H1 (cell line): Measurements from ENCODE around the gene NKX6-1. TPM values are rescaled to one million over a fixed set of nuclear protein-coding genes. Genes with fewer than 3 reads are reported as not detected.

Experiments
- CTCF ChIA-PET: fragments of 300-600 bp; sonication (Branson Sonifier 250); formaldehyde crosslinking; loops from one replicate; lab custom pipeline; 2021; ENCODE audit not compliant: partially characterized antibody; lab: Charles Lee
- POLR2A ChIA-PET: fragments of 300-600 bp; sonication (Branson Sonifier 250); formaldehyde crosslinking; loops from one replicate; lab custom pipeline; 2021; ENCODE audit warnings: inconsistent platforms; ENCODE audit not compliant: partially characterized antibody; lab: Charles Lee
- DNase-seq, 2 experiments: peaks; one replicate each; pipeline versions ENCODE4 v3.0.0 to v3.0.0-alpha.2; 2010 to 2022; ENCODE audit warnings: low spot score in 2 of 2, low read depth in 1 of 2, mixed read lengths in 1 of 2
- FAIRE-seq: peaks from 2 replicates; lab custom pipeline; 2011; peaks lifted over from hg19 to GRCh38; lab: Jason Lieb, UNC
- H2AFZ ChIP-seq: 2 replicates; pipeline ENCODE4 v1.8.1; 2012; ENCODE audit warnings: low read length, inconsistent platforms
- H2AK5ac ChIP-seq: 2 replicates; pipeline ENCODE4 v1.6.1; 2013; ENCODE audit warnings: low read depth, low read length
- H2BK120ac ChIP-seq: replicated peaks from 2 replicates; pipeline ENCODE3; 2013; ENCODE audit warnings: low read depth, low read length, inconsistent platforms
- H2BK12ac ChIP-seq: 2 replicates; pipeline ENCODE4 v1.6.1; 2013; ENCODE audit warnings: low read depth, low read length
- H2BK15ac ChIP-seq: 2 replicates; pipeline ENCODE4 v1.6.1; 2013; ENCODE audit warnings: low read length
- H2BK20ac ChIP-seq: 2 replicates; pipeline ENCODE4 v1.6.1; 2013; ENCODE audit warnings: low read length
- H2BK5ac ChIP-seq: 2 replicates; pipeline ENCODE4 v1.6.1; 2013; ENCODE audit warnings: low read depth, low read length
- H3K14ac ChIP-seq: 2 replicates; pipeline ENCODE4 v1.6.1; 2013; ENCODE audit warnings: inconsistent platforms; ENCODE audit not compliant: insufficient read length
- H3K18ac ChIP-seq: 2 replicates; pipeline ENCODE4 v1.6.1; 2013; ENCODE audit warnings: low read length; ENCODE audit errors: extremely low read depth
- H3K23ac ChIP-seq: 2 replicates; pipeline ENCODE4 v1.6.1; 2013; ENCODE audit warnings: inconsistent platforms; ENCODE audit not compliant: insufficient read length
- H3K23me2 ChIP-seq: 2 replicates; pipeline ENCODE4 v1.6.1; 2013; ENCODE audit warnings: low read depth, low read length
- H3K27ac ChIP-seq: 2 replicates; pipeline ENCODE4 v1.6.1; 2011; ENCODE audit warnings: low read depth, low read length, inconsistent platforms
- H3K27me3 ChIP-seq, 4 experiments: replicated peaks in 1 of 4; 1 replicate in 1 of 4; 2 replicates in 3 of 4; pipeline versions ENCODE4 v1.6.1 to v1.8.1; 2011 to 2013; ENCODE audit warnings: low read length in 3 of 4, mild to moderate bottlenecking in 3 of 4, inconsistent platforms in 2 of 4, mixed read lengths in 2 of 4, moderate library complexity in 1 of 4; ENCODE audit not compliant: control insufficient read depth in 3 of 4, insufficient read depth in 3 of 4; ENCODE audit errors: extremely low read depth in 1 of 4
- H3K36me3 ChIP-seq, 4 experiments: 2 replicates each; pipeline versions ENCODE4 v1.6.1 to v1.8.1; 2011 to 2013; ENCODE audit warnings: mild to moderate bottlenecking in 4 of 4, low read length in 3 of 4, moderate library complexity in 2 of 4, control low read depth in 1 of 4, inconsistent platforms in 1 of 4; ENCODE audit not compliant: insufficient read depth in 4 of 4, control insufficient read depth in 2 of 4
- H3K4ac ChIP-seq: replicated peaks from 2 replicates; pipeline ENCODE3; 2013; ENCODE audit warnings: low read length, low read depth, mixed read lengths, inconsistent platforms; ENCODE audit not compliant: insufficient read length
- H3K4me1 ChIP-seq, 4 experiments: replicated peaks in 1 of 4; 1 replicate in 1 of 4; 2 replicates in 3 of 4; pipeline versions ENCODE4 v1.6.1 to v1.8.1; 2011 to 2013; ENCODE audit warnings: low read length in 3 of 4, inconsistent platforms in 2 of 4, mixed read lengths in 1 of 4; ENCODE audit not compliant: insufficient read depth in 4 of 4, control insufficient read depth in 3 of 4
- H3K4me2 ChIP-seq, 2 experiments: 2 replicates each; pipeline versions ENCODE4 v1.6.1 to v1.8.1; 2011 to 2013; ENCODE audit warnings: low read depth in 2 of 2, low read length in 2 of 2, control low read depth in 1 of 2, inconsistent platforms in 1 of 2, mild to moderate bottlenecking in 1 of 2; ENCODE audit not compliant: insufficient read depth in 1 of 2
- H3K4me3 ChIP-seq, 4 experiments: fragments of 200-600, 300-600 bp in 1 of 4; sonication (generic), shearing (Covaris generic), sonication (Bioruptor Twin) in 1 of 4; 2 replicates each; pipeline versions ENCODE4 v1.5.1 to v1.8.1; 2011 to 2016; ENCODE audit warnings: low read length in 4 of 4, low read depth in 3 of 4, control low read depth in 2 of 4, inconsistent platforms in 2 of 4, mild to moderate bottlenecking in 2 of 4, mixed read lengths in 1 of 4, moderate library complexity in 1 of 4; ENCODE audit not compliant: insufficient read depth in 2 of 4; ENCODE audit errors: extremely low read depth in 1 of 4
- H3K56ac ChIP-seq: replicated peaks from 2 replicates; pipeline ENCODE3; 2013; ENCODE audit warnings: low read depth, mild to moderate bottlenecking, mixed read lengths, low read length, inconsistent platforms; ENCODE audit not compliant: insufficient read length
- H3K79me1 ChIP-seq: 2 replicates; pipeline ENCODE4 v1.6.1; 2013; ENCODE audit warnings: low read depth, low read length, control low read depth
- H3K79me2 ChIP-seq, 2 experiments: 2 replicates each; pipeline versions ENCODE4 v1.6.1 to v1.8.1; 2012 to 2013; ENCODE audit warnings: low read length in 2 of 2, mild to moderate bottlenecking in 2 of 2, inconsistent platforms in 1 of 2; ENCODE audit not compliant: insufficient read depth in 2 of 2, control insufficient read depth in 1 of 2
- H3K9ac ChIP-seq, 4 experiments: replicated peaks in 1 of 4; 1 replicate in 1 of 4; 2 replicates in 3 of 4; pipeline versions ENCODE4 v1.6.1 to v1.8.1; 2011 to 2013; ENCODE audit warnings: low read depth in 3 of 4, low read length in 3 of 4, control low read depth in 2 of 4, mild to moderate bottlenecking in 2 of 4, moderate library complexity in 2 of 4, inconsistent platforms in 1 of 4; ENCODE audit errors: extremely low read depth in 1 of 4
- H3K9me3 ChIP-seq, 2 experiments: 2 replicates each; pipeline versions ENCODE4 v1.6.1 to v1.8.1; 2012 to 2013; ENCODE audit warnings: mild to moderate bottlenecking in 2 of 2, moderate library complexity in 2 of 2, control low read depth in 1 of 2, inconsistent platforms in 1 of 2, low read depth in 1 of 2, low read length in 1 of 2, mixed read lengths in 1 of 2; ENCODE audit not compliant: insufficient read depth in 2 of 2
- H4K20me1 ChIP-seq, 2 experiments: replicated peaks in 1 of 2; 2 replicates each; pipeline versions ENCODE3 to v1.8.1; 2011 to 2013; ENCODE audit warnings: inconsistent platforms in 2 of 2, low read length in 2 of 2, mild to moderate bottlenecking in 1 of 2; ENCODE audit not compliant: insufficient read depth in 2 of 2, control insufficient read depth in 1 of 2
- H4K5ac ChIP-seq: 2 replicates; pipeline ENCODE4 v1.6.1; 2013; ENCODE audit warnings: low read length, low read depth, mixed read lengths, inconsistent platforms; ENCODE audit not compliant: insufficient read length
- H4K8ac ChIP-seq: 2 replicates; pipeline ENCODE4 v1.8.0; 2013; ENCODE audit warnings: mild to moderate bottlenecking, moderate library complexity, low read length, inconsistent platforms; ENCODE audit not compliant: insufficient read depth; ENCODE audit errors: extremely low read depth
- H4K91ac ChIP-seq: replicated peaks from 2 replicates; pipeline ENCODE3; 2013; ENCODE audit warnings: low read length, mixed read lengths, inconsistent platforms; ENCODE audit not compliant: insufficient read length
- RBBP5 ChIP-seq: IDR thresholded peaks from 2 replicates; pipeline ENCODE4 v1.7.1; 2012; ENCODE audit warnings: low read depth, mild to moderate bottlenecking, inconsistent platforms, low read length, moderate library complexity, borderline replicate concordance
- SRF ChIP-seq: IDR thresholded peaks from 2 replicates; pipeline ENCODE4 v1.6.1; 2011; ENCODE audit warnings: mild to moderate bottlenecking, low read depth, low read length, moderate library complexity
- WGBS, 2 experiments: shearing (Covaris generic) in 1 of 2; methylation state at CpG; one replicate each; pipeline versions ENCODE4 v1.1.6 to v1.1.7; 2013 to 2015; ENCODE audit warnings: low lambda C conversion rate in 2 of 2, mixed read lengths in 2 of 2, inconsistent platforms in 1 of 2, low coverage in 1 of 2, missing lambda C conversion rate in 1 of 2; ENCODE audit not compliant: insufficient replicate concordance in 2 of 2, insufficient coverage in 1 of 2, insufficient read length in 1 of 2; ENCODE audit errors: extremely low coverage in 1 of 2, missing lambda C conversion rate in 1 of 2; 5-methylcytosine and 5-hydroxymethylcytosine counted together
- polyA plus RNA-seq, 7 experiments: library from polyadenylated mRNA; depleted of rRNA in 3 of 7; stranded (reverse) in 5 of 7; unstranded in 2 of 7; fragments of >200 nt in 5 of 7; fragments of 200-250 nt in 2 of 7; gene quantifications; 1 replicate in 5 of 7; 2 replicates in 1 of 7; 4 replicates in 1 of 7; pipeline versions ENCODE4 v1.2.1 to v1.2.3, GENCODE V29; 2011 to 2013; ENCODE audit warnings: missing spikeins in 2 of 7, mixed read lengths in 2 of 7
- total RNA-seq: library from RNA; stranded (reverse); fragmentation: NEBNext Ultra II Directional; extraction: Animal tissue kit (Norgen Biotek cat#: 25700); gene quantifications from 2 replicates; pipeline ENCODE4 v1.2.1, GENCODE V29; 2021
- TF ChIP-seq, protein P1 (sequence below): IDR thresholded peaks from 2 replicates; pipeline ENCODE4 v1.6.1; 2012; ENCODE audit warnings: inconsistent platforms

Gene NKX6-1
- total and polyA plus RNA-seq, 2 of the 8 experiments (the other 6 are each of a cell fraction or from before 2014, with no cell fraction given), result 0.03 to 0.45 TPM

- H3K23me2 ChIP-seq, result no peaks in the 10 kb centered on the region
- H2BK15ac ChIP-seq, result no peak overlapping the region
- no peak overlapping the region for H4K91ac ChIP-seq
- H3K79me1 ChIP-seq, result no peaks in the 10 kb centered on the region
- H3K27me3 ChIP-seq, result no peaks in the 10 kb centered on the region
- H3K14ac ChIP-seq, result no peak overlapping the region
- H3K4me1 ChIP-seq, result no peaks in the 10 kb centered on the region
- H3K18ac ChIP-seq, result no peak overlapping the region
- no peak overlapping the region for H3K4me2 ChIP-seq
- H3K4ac ChIP-seq, result no peak overlapping the region
- no peak overlapping the region for H3K56ac ChIP-seq
- no peaks in the 10 kb centered on the region for H4K20me1 ChIP-seq
- H3K4me3 ChIP-seq, result no peak overlapping the region
- no peak overlapping the region for H3K27ac ChIP-seq
- H3K9me3 ChIP-seq, result no peaks in the 10 kb centered on the region
- FAIRE-seq, result no peak
- H2AFZ ChIP-seq, result no peak overlapping the region
- H2BK120ac ChIP-seq, result no peak overlapping the region
- 89% methylated on average over 3 of the region's 3 CpGs; no CpG with 5 or more reads in 1 of the 2 experiments for WGBS, 2 experiments
- H2AK5ac ChIP-seq, result no peak overlapping the region
- no peak overlapping the region for H4K5ac ChIP-seq
- no peak overlapping the region for H2BK20ac ChIP-seq
- DNase-seq, result no peak
- CTCF ChIA-PET, result interaction anchor here (0.8 to 1.8 kb wide), 5 partner anchors 11 to 45 kb away, joined by 3 to 5 read pairs (median 3); no protein-coding TSS in a partner anchor
- H3K79me2 ChIP-seq, result no peaks in the 10 kb centered on the region
- POLR2A ChIA-PET, result interaction anchor here (1.2 kb wide), 1 partner anchor 12 kb away, joined by 5 read pairs; no protein-coding TSS in a partner anchor
- no peak overlapping the region for H2BK12ac ChIP-seq
- no peak overlapping the region for H4K8ac ChIP-seq
- no peak overlapping the region for H2BK5ac ChIP-seq
- H3K9ac ChIP-seq, result no peak overlapping the region
- H3K23ac ChIP-seq, result no peak overlapping the region
- H3K36me3 ChIP-seq, result no peaks in the 10 kb centered on the region
- TF ChIP-seq SRF, result no peak
- TF ChIP-seq, protein P1, sequence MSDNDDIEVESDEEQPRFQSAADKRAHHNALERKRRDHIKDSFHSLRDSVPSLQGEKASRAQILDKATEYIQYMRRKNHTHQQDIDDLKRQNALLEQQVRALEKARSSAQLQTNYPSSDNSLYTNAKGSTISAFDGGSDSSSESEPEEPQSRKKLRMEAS, result no peak
- TF ChIP-seq RBBP5, result no peak
Measured at GRCh38 chr4:84511703-84512102, 12.6 kb upstream of the NKX6-1 start.
